HEK293 (cell line): ENCODE results near the gene MYOZ3.

ENCODE experiments used
- TF ChIP-seq, protein P1 (sequence below): sonication (generic); formaldehyde crosslinking; IDR thresholded peaks from 2 replicates; pipeline ENCODE4 v1.8.1; 2022; ENCODE audit warnings: mild to moderate bottlenecking, moderate library complexity, missing genetic modification reagents
- TF ChIP-seq, protein P2 (sequence below): fragments of 450-650 bp; formaldehyde crosslinking; IDR thresholded peaks from 2 replicates; pipeline ENCODE4 v1.5.1; 2017; ENCODE audit warnings: missing biosample characterization, missing genetic modification characterization

DNA sequence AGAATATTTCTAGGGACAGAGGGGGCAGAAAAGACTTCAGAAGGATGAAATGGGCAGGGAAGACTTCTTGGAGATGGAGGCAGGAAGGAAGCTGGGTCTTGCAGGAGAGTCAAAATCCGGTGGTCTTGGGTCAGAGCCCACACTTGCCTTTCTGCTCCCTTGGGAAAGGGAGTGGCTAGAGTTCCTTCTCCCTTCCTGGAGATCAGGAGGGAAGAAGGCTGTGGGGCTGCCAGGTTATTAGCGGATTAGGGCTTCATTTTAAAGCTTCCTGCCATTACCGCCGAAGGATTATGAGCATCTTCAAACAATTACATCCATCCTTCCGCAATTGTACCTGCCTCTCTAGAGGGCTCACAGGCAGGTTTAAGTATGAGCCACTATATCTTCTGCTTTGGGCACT lies 39.8 kb upstream of the MYOZ3 start:
- TF ChIP-seq, protein P1, sequence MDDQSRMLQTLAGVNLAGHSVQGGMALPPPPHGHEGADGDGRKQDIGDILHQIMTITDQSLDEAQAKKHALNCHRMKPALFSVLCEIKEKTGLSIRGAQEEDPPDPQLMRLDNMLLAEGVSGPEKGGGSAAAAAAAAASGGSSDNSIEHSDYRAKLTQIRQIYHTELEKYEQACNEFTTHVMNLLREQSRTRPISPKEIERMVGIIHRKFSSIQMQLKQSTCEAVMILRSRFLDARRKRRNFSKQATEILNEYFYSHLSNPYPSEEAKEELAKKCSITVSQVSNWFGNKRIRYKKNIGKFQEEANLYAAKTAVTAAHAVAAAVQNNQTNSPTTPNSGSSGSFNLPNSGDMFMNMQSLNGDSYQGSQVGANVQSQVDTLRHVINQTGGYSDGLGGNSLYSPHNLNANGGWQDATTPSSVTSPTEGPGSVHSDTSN: no peak
- TF ChIP-seq, protein P2, sequence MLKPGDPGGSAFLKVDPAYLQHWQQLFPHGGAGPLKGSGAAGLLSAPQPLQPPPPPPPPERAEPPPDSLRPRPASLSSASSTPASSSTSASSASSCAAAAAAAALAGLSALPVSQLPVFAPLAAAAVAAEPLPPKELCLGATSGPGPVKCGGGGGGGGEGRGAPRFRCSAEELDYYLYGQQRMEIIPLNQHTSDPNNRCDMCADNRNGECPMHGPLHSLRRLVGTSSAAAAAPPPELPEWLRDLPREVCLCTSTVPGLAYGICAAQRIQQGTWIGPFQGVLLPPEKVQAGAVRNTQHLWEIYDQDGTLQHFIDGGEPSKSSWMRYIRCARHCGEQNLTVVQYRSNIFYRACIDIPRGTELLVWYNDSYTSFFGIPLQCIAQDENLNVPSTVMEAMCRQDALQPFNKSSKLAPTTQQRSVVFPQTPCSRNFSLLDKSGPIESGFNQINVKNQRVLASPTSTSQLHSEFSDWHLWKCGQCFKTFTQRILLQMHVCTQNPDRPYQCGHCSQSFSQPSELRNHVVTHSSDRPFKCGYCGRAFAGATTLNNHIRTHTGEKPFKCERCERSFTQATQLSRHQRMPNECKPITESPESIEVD (tag by site-specific recombination): no peak
